ENCODE results near the gene TIAL1. TPM values are rescaled to one million over a fixed set of nuclear protein-coding genes. Genes with fewer than 3 reads are reported as not detected.

TIAL1 gene
- total and polyA plus RNA-seq, 4 donors: 19.7 to 28.7 (median 23.4) TPM

DNA sequence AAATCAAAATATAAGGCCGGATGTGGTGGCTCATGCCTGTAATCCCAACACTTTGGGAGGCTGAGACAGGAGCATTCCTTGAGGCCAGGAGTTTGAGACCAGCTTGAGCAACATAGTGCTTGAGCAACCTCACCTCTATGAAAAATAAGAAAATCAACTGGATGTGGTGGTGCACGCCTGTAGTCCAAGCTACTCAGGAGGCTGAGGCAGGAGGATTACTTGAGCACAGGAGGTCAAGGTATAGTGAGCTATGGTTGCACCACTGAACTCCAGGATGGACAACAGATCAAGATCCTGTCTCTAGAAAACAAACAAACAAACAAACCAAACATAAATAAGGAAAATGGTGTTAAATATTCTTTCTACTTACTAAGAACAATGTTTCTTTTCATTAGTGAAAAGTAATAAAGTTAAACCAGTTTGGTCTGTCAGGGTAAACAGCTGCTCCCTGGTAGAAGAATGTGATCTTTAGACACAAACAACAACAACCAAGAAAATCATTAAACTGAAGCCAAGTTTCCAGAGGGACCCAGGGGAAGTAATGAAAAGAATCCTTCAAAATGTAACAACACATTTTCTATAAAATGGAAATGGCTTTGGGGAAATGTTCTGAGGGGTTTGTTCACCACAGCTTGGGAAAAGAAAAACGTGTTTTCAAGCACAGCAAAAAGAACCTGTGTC lies 36.9 kb upstream of the TIAL1 start:
- no peaks in the 10 kb centered on the region for H3K9me3 ChIP-seq (ENCODE audit: control insufficient read depth in 4 of 4, low read length in 3 of 4)
- DNase-seq (ENCODE audit: low spot score): no peak
- H3K9ac ChIP-seq (ENCODE audit: low read depth in 1 of 2, low read length in 2 of 2): no peak overlapping the region
- no peaks in the 10 kb centered on the region for H3K4me1 ChIP-seq (ENCODE audit: control insufficient read depth in 4 of 4, insufficient read depth in 4 of 4, low read length in 3 of 4)
- no peaks in the 10 kb centered on the region for H3K27me3 ChIP-seq (ENCODE audit: control insufficient read depth in 4 of 4, insufficient read depth in 4 of 4, low read length in 3 of 4)
- no peaks in the 10 kb centered on the region for H3K36me3 ChIP-seq (ENCODE audit: control insufficient read depth in 4 of 4, insufficient read depth in 3 of 4, low read depth in 1 of 4, low read length in 3 of 4)
- TF ChIP-seq, protein P1, sequence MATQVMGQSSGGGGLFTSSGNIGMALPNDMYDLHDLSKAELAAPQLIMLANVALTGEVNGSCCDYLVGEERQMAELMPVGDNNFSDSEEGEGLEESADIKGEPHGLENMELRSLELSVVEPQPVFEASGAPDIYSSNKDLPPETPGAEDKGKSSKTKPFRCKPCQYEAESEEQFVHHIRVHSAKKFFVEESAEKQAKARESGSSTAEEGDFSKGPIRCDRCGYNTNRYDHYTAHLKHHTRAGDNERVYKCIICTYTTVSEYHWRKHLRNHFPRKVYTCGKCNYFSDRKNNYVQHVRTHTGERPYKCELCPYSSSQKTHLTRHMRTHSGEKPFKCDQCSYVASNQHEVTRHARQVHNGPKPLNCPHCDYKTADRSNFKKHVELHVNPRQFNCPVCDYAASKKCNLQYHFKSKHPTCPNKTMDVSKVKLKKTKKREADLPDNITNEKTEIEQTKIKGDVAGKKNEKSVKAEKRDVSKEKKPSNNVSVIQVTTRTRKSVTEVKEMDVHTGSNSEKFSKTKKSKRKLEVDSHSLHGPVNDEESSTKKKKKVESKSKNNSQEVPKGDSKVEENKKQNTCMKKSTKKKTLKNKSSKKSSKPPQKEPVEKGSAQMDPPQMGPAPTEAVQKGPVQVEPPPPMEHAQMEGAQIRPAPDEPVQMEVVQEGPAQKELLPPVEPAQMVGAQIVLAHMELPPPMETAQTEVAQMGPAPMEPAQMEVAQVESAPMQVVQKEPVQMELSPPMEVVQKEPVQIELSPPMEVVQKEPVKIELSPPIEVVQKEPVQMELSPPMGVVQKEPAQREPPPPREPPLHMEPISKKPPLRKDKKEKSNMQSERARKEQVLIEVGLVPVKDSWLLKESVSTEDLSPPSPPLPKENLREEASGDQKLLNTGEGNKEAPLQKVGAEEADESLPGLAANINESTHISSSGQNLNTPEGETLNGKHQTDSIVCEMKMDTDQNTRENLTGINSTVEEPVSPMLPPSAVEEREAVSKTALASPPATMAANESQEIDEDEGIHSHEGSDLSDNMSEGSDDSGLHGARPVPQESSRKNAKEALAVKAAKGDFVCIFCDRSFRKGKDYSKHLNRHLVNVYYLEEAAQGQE (IDR thresholded peaks at IDR 0.05): no peak
- no peak for TF ChIP-seq GABPA (IDR thresholded peaks at IDR 0.05 in 1 of 2, conservative IDR thresholded peaks at IDR 0.05 in 1 of 2)
- TF ChIP-seq YY1 (IDR thresholded peaks at IDR 0.05): no peak
- no peak overlapping the region for H3K27ac ChIP-seq (ENCODE audit: low read depth in 1 of 2, low read length in 2 of 2)
- no peak overlapping the region for H3K4me3 ChIP-seq (ENCODE audit: low read depth in 1 of 3, low read length in 3 of 3)
- WGBS: 74% methylated on average over 3 of the region's 3 CpGs

DNA sequence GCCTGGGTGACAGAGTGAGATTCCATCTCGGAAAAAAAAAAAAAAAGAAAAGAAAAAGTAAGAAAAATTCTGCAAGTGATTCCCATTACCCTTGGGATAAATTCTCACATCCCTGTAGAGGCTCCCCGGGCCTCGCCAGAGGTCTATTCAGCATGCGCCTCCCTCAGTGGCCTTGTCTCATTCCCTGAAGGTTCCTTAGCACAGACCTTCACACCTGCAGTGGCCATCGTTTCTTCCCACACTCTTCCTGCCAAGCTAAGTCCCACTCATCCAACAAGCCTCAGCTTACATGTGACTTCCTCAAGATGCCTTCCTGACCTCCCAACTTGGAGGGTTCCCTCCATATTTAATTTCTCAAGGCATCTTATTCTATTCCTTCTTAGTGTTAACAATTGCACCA lies 33.5 kb upstream of the TIAL1 start:
- Histone ChIP-seq H3K9ac (ENCODE audit: low read depth in 1 of 2, low read length in 2 of 2) (no peak overlapping the region), H3K9me3 (ENCODE audit: control insufficient read depth in 4 of 4, low read length in 3 of 4) (no peaks in the 10 kb centered on the region), H3K4me1 (ENCODE audit: control insufficient read depth in 4 of 4, insufficient read depth in 4 of 4, low read length in 3 of 4) (no peaks in the 10 kb centered on the region), H3K27ac (ENCODE audit: low read depth in 1 of 2, low read length in 2 of 2) (no peak overlapping the region), H3K36me3 (ENCODE audit: control insufficient read depth in 4 of 4, insufficient read depth in 3 of 4, low read depth in 1 of 4, low read length in 3 of 4) (no peaks in the 10 kb centered on the region), H3K27me3 (ENCODE audit: control insufficient read depth in 4 of 4, insufficient read depth in 4 of 4, low read length in 3 of 4) (no peaks in the 10 kb centered on the region), H3K4me3 (ENCODE audit: low read depth in 1 of 3, low read length in 3 of 3) (no peak overlapping the region)
- TF ChIP-seq HNF4A (conservative IDR thresholded peaks at IDR 0.05): no peak
- no peak for TF ChIP-seq SP1 (IDR thresholded peaks at IDR 0.05)
- no peak for TF ChIP-seq GABPA (IDR thresholded peaks at IDR 0.05 in 1 of 2, conservative IDR thresholded peaks at IDR 0.05 in 1 of 2)
- TF ChIP-seq, protein P1 (IDR thresholded peaks at IDR 0.05): no peak
- TF ChIP-seq JUND (IDR thresholded peaks at IDR 0.05): no peak
- TF ChIP-seq HNF4G (IDR thresholded peaks at IDR 0.05): no peak
- no peak for TF ChIP-seq TAF1 (conservative IDR thresholded peaks at IDR 0.05)
- TF ChIP-seq FOXA1 (IDR thresholded peaks at IDR 0.05): no peak
- no peak for TF ChIP-seq EGR1 (IDR thresholded peaks at IDR 0.05; ENCODE audit: low read depth in 2 of 2)
- WGBS: 90% methylated on average over 5 of the region's 5 CpGs
- DNase-seq (ENCODE audit: low spot score): no peak
